GM23338 (cell line): ENCODE measurements around the gene MSL3B.

Experiments used
- CREB1 ChIP-seq: fragments of 250-450 bp; sonication (Bioruptor Pico); IDR thresholded peaks from 2 replicates; pipeline ENCODE4 v1.5.0; 2020; ENCODE audit warnings: low read depth, mild to moderate bottlenecking, moderate library complexity
- EZH2 ChIP-seq: fragments of 200-600 bp; sonication (generic); IDR thresholded peaks from one replicate; pipeline ENCODE4 v1.8.0; 2017; ENCODE audit warnings: antibody characterized with exemption, mild to moderate bottlenecking, low read depth; ENCODE audit not compliant: unreplicated experiment
- EZH2phosphoT487 ChIP-seq: fragments of 200-600 bp; sonication (generic); IDR thresholded peaks from one replicate; pipeline ENCODE4 v1.8.1; 2018; ENCODE audit warnings: antibody characterized with exemption; ENCODE audit not compliant: unreplicated experiment
- JUNB ChIP-seq: IDR thresholded peaks from one replicate; pipeline ENCODE4 v1.6.1; 2016; ENCODE audit warnings: antibody characterized with exemption; ENCODE audit not compliant: unreplicated experiment
- POLR2AphosphoS5 ChIP-seq: IDR thresholded peaks from 2 replicates; pipeline ENCODE4 v1.6.1; 2016; ENCODE audit warnings: antibody characterized with exemption, low read depth
- TF ChIP-seq, protein P1 (sequence below), 2 experiments: fragments of 200-600 bp in 1 of 2; sonication (generic) in 1 of 2; conservative IDR thresholded peaks; 2 replicates each; pipeline versions ENCODE4 v1.5.1 to v1.6.1; 2016 to 2017; ENCODE audit warnings: antibody characterized with exemption in 2 of 2, low read depth in 2 of 2, mild to moderate bottlenecking in 2 of 2, moderate library complexity in 1 of 2
- TF ChIP-seq, protein P2 (sequence below): IDR thresholded peaks from one replicate; pipeline ENCODE4 v1.6.1; 2018; ENCODE audit warnings: antibody characterized with exemption; ENCODE audit not compliant: unreplicated experiment
- TF ChIP-seq, protein P3 (sequence below): IDR thresholded peaks from 2 replicates; pipeline ENCODE4 v1.6.1; 2016; ENCODE audit warnings: antibody characterized with exemption

DNA sequence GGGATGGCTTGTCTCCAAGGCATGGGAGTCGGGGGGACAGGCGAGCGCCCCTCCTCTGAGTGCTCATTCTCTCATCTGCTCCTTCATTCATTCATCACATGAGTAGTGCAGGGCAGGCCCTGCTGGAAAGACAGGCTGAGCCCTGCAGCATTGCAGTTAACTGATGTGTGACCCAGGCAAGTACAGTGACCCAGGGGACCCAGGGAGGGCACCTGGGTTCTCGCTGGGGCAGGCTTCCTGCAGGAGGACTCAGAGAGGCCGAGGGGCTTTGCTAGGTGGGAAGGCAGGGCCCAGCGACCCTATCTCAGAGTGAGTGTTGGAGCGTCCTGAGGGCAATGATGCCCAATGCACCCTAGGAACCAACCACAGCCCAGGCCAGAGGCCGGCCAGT, 44.5 kb downstream of the MSL3B start:
- TF ChIP-seq, protein P1, sequence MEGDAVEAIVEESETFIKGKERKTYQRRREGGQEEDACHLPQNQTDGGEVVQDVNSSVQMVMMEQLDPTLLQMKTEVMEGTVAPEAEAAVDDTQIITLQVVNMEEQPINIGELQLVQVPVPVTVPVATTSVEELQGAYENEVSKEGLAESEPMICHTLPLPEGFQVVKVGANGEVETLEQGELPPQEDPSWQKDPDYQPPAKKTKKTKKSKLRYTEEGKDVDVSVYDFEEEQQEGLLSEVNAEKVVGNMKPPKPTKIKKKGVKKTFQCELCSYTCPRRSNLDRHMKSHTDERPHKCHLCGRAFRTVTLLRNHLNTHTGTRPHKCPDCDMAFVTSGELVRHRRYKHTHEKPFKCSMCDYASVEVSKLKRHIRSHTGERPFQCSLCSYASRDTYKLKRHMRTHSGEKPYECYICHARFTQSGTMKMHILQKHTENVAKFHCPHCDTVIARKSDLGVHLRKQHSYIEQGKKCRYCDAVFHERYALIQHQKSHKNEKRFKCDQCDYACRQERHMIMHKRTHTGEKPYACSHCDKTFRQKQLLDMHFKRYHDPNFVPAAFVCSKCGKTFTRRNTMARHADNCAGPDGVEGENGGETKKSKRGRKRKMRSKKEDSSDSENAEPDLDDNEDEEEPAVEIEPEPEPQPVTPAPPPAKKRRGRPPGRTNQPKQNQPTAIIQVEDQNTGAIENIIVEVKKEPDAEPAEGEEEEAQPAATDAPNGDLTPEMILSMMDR (conservative IDR thresholded peaks at IDR 0.05; ENCODE audit: low read depth in 2 of 2): no peak
- TF ChIP-seq POLR2AphosphoS5 (no peak), EZH2 (no peak), CREB1 (CRISPR knock-in tag) (no peak), EZH2phosphoT487 (no peak), JUNB (no peak)
- TF ChIP-seq, protein P2, sequence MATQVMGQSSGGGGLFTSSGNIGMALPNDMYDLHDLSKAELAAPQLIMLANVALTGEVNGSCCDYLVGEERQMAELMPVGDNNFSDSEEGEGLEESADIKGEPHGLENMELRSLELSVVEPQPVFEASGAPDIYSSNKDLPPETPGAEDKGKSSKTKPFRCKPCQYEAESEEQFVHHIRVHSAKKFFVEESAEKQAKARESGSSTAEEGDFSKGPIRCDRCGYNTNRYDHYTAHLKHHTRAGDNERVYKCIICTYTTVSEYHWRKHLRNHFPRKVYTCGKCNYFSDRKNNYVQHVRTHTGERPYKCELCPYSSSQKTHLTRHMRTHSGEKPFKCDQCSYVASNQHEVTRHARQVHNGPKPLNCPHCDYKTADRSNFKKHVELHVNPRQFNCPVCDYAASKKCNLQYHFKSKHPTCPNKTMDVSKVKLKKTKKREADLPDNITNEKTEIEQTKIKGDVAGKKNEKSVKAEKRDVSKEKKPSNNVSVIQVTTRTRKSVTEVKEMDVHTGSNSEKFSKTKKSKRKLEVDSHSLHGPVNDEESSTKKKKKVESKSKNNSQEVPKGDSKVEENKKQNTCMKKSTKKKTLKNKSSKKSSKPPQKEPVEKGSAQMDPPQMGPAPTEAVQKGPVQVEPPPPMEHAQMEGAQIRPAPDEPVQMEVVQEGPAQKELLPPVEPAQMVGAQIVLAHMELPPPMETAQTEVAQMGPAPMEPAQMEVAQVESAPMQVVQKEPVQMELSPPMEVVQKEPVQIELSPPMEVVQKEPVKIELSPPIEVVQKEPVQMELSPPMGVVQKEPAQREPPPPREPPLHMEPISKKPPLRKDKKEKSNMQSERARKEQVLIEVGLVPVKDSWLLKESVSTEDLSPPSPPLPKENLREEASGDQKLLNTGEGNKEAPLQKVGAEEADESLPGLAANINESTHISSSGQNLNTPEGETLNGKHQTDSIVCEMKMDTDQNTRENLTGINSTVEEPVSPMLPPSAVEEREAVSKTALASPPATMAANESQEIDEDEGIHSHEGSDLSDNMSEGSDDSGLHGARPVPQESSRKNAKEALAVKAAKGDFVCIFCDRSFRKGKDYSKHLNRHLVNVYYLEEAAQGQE: no peak
- TF ChIP-seq, protein P3, sequence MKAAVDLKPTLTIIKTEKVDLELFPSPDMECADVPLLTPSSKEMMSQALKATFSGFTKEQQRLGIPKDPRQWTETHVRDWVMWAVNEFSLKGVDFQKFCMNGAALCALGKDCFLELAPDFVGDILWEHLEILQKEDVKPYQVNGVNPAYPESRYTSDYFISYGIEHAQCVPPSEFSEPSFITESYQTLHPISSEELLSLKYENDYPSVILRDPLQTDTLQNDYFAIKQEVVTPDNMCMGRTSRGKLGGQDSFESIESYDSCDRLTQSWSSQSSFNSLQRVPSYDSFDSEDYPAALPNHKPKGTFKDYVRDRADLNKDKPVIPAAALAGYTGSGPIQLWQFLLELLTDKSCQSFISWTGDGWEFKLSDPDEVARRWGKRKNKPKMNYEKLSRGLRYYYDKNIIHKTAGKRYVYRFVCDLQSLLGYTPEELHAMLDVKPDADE: no peak
